Smooth muscle cell (in vitro differentiated cells): ENCODE measurements around the gene ASXL1. TPM values are rescaled to one million over a fixed set of nuclear protein-coding genes. Genes with fewer than 3 reads are reported as not detected.

Experiments
- DNase-seq: peaks from one replicate; lab custom pipeline; 2025; ENCODE audit not compliant: unreplicated experiment; lab: John Stamatoyannopoulos, UW
- H2AFZ ChIP-seq: fragments of 200-600 bp; sonication (generic); 2 replicates; pipeline ENCODE4 v1.6.0; 2016; ENCODE audit warnings: antibody characterized with exemption, low read depth, mild to moderate bottlenecking
- H3F3A ChIP-seq: fragments of 200-600 bp; sonication (generic); 2 replicates; pipeline ENCODE4 v1.6.0; 2017; ENCODE audit warnings: antibody characterized with exemption, low read depth
- H3K27ac ChIP-seq: fragments of 200-600 bp; sonication (generic); 2 replicates; pipeline ENCODE4 v1.5.1; 2016; ENCODE audit warnings: low read depth, mild to moderate bottlenecking
- H3K27me3 ChIP-seq: fragments of 200-600 bp; sonication (generic); 2 replicates; pipeline ENCODE4 v1.6.1; 2016; ENCODE audit warnings: low read depth, mild to moderate bottlenecking
- H3K36me3 ChIP-seq: fragments of 200-600 bp; sonication (generic); 2 replicates; pipeline ENCODE4 v1.5.1; 2016; ENCODE audit warnings: low read depth
- H3K4me1 ChIP-seq: fragments of 200-600 bp; sonication (generic); 2 replicates; pipeline ENCODE4 v1.5.1; 2016; ENCODE audit warnings: low read depth
- H3K4me2 ChIP-seq: fragments of 200-600 bp; sonication (generic); 2 replicates; pipeline ENCODE4 v1.6.0; 2016; ENCODE audit warnings: mild to moderate bottlenecking
- H3K4me3 ChIP-seq: fragments of 200-600 bp; sonication (generic); 2 replicates; pipeline ENCODE4 v1.5.1; 2016; ENCODE audit warnings: mild to moderate bottlenecking
- H3K79me2 ChIP-seq: fragments of 200-600 bp; sonication (generic); 2 replicates; pipeline ENCODE4 v1.6.0; 2016; ENCODE audit warnings: low read depth, mild to moderate bottlenecking
- H3K9ac ChIP-seq: fragments of 200-600 bp; sonication (generic); 2 replicates; pipeline ENCODE4 v1.6.0; 2016; ENCODE audit warnings: low read depth
- H3K9me3 ChIP-seq: fragments of 200-600 bp; sonication (generic); replicated peaks from 2 replicates; pipeline ENCODE4 v1.5.1; 2016; ENCODE audit warnings: low read depth
- H4K20me1 ChIP-seq: fragments of 200-600 bp; sonication (generic); 2 replicates; pipeline ENCODE4 v1.6.0; 2016; ENCODE audit warnings: low read depth
- CTCF ChIP-seq: fragments of 200-600 bp; sonication (generic); IDR thresholded peaks from 2 replicates; pipeline ENCODE4 v1.5.1; 2017; ENCODE audit warnings: borderline replicate concordance, mild to moderate bottlenecking, antibody characterized with exemption; ENCODE audit not compliant: insufficient read depth, poor library complexity, severe bottlenecking
- WGBS: methylation state at CpG from one replicate; pipeline ENCODE4 v1.1.7; 2016; ENCODE audit warnings: low lambda C conversion rate; 5-methylcytosine and 5-hydroxymethylcytosine counted together
- polyA plus RNA-seq: library from polyadenylated mRNA; unstranded; fragments of >200 nt; fragmentation: Nextera tagmentation; extraction: Ambion mirVana; gene quantifications from 2 replicates; pipeline ENCODE4 v1.2.1, GENCODE V29; 2016
- total RNA-seq: library from RNA; depleted of rRNA; stranded (reverse); fragments of >200 nt; gene quantifications from 2 replicates; pipeline ENCODE4 v1.2.3, GENCODE V29; 2014

Gene ASXL1
- total and polyA plus RNA-seq, 2 experiments from 2014 or later, result 46.5 to 62.1 TPM

DNA sequence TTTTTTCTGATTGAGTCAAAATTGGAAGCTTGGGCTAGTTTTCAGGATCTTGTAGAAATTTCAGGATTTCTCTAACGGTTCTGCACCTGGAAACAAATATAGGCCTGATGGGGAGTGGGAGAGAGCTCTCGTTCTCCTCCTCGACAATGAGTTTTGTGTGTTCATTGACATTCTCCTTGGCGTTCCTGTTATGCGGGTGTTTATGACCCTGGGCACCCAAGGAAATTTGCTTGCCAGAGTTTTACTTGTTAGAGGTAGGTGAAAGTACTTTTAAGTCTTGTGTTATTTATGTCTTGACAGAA, 2.2 kb downstream of the ASXL1 start:
- H3K9me3 ChIP-seq, result no peaks in the 10 kb centered on the region
- peaks cover 42% of the 10 kb centered on the region for H3F3A ChIP-seq
- no peak for DNase-seq
- no peak overlapping the region for H2AFZ ChIP-seq
- H3K79me2 ChIP-seq, result peaks cover 67% of the 10 kb centered on the region
- no peak for TF ChIP-seq CTCF
- peak overlapping the region; percentile 90 for H3K4me2 ChIP-seq
- H3K4me3 ChIP-seq, result peak overlapping the region; percentile 96
- peak overlapping the region; percentile 98 for H3K27ac ChIP-seq
- WGBS, result 90% methylated on average over 5 of the region's 5 CpGs
- no peaks in the 10 kb centered on the region for H3K27me3 ChIP-seq
- peak overlapping the region; percentile 92 for H3K9ac ChIP-seq
- peaks cover 11% of the 10 kb centered on the region for H3K4me1 ChIP-seq
- H4K20me1 ChIP-seq, result peaks cover 64% of the 10 kb centered on the region
- H3K36me3 ChIP-seq, result no peaks in the 10 kb centered on the region

GRCh38 chr20:32362901-32363364, 4.8 kb downstream of the ASXL1 start:
- H3K9ac ChIP-seq, result no peak overlapping the region
- no peaks in the 10 kb centered on the region for H3K27me3 ChIP-seq
- H3K9me3 ChIP-seq, result no peaks in the 10 kb centered on the region
- peaks cover 15% of the 10 kb centered on the region for H3K4me1 ChIP-seq
- H4K20me1 ChIP-seq, result peaks cover 90% of the 10 kb centered on the region
- peak overlapping the region; percentile 4 for H3K4me3 ChIP-seq
- H3K4me2 ChIP-seq, result peak overlapping the region; percentile 61
- peak overlapping the region; percentile 46 for H3K27ac ChIP-seq
- no peak for TF ChIP-seq CTCF
- WGBS, result 33% methylated on average over 4 of the region's 4 CpGs
- no peak for DNase-seq
- H2AFZ ChIP-seq, result no peak overlapping the region
- peaks cover 29% of the 10 kb centered on the region for H3F3A ChIP-seq
- no peaks in the 10 kb centered on the region for H3K36me3 ChIP-seq
- peaks cover 94% of the 10 kb centered on the region for H3K79me2 ChIP-seq

GRCh38 chr20:32363492-32363891, 5.4 kb downstream of the ASXL1 start:
- WGBS, result 72% methylated on average over 2 of the region's 2 CpGs
- no peak for DNase-seq
- no peaks in the 10 kb centered on the region for H3K27me3 ChIP-seq
- TF ChIP-seq CTCF, result no peak
- no peak overlapping the region for H3K9ac ChIP-seq
- H3K36me3 ChIP-seq, result no peaks in the 10 kb centered on the region
- peaks cover 21% of the 10 kb centered on the region for H3K4me1 ChIP-seq
- H2AFZ ChIP-seq, result no peak overlapping the region
- peaks cover 99% of the 10 kb centered on the region for H3K79me2 ChIP-seq
- H3K9me3 ChIP-seq, result no peaks in the 10 kb centered on the region
- H4K20me1 ChIP-seq, result peaks cover 96% of the 10 kb centered on the region
- H3K4me3 ChIP-seq, result no peak overlapping the region
- H3F3A ChIP-seq, result peaks cover 29% of the 10 kb centered on the region
- H3K27ac ChIP-seq, result peak overlapping the region; percentile 46
- H3K4me2 ChIP-seq, result peak overlapping the region; percentile 61

GRCh38 chr20:32364554-32365208, 6.5 kb downstream of the ASXL1 start:
- Histone ChIP-seq H3K27ac (no peak overlapping the region), H3K4me2 (no peak overlapping the region), H3K79me2 (peaks cover 100% of the 10 kb centered on the region), H2AFZ (no peak overlapping the region), H3K27me3 (no peaks in the 10 kb centered on the region), H3K4me1 (peaks cover 28% of the 10 kb centered on the region), H3K36me3 (no peaks in the 10 kb centered on the region), H4K20me1 (peaks cover 100% of the 10 kb centered on the region), H3F3A (peaks cover 21% of the 10 kb centered on the region), H3K4me3 (no peak overlapping the region), H3K9me3 (no peaks in the 10 kb centered on the region), H3K9ac (no peak overlapping the region)
- no peak for DNase-seq
- no peak for TF ChIP-seq CTCF
- 94% methylated on average over 7 of the region's 7 CpGs for WGBS
